ENCODE data around the gene CD74. TPM values are rescaled to one million over a fixed set of nuclear protein-coding genes. Genes with fewer than 3 reads are reported as not detected.

CD74 gene
- total RNA-seq, 4 donors from 2014 or later, result 118 to 1,231 (median 675) TPM

GRCh38 chr5:150356575-150357294 is 56.0 kb downstream of the CD74 start:
- TF ChIP-seq CTCF (IDR thresholded peaks at IDR 0.05), result no peak
- TF ChIP-seq POLR2A (IDR thresholded peaks at IDR 0.05), result no peak
- peak overlapping the region; percentile 23 to 59 for H3K27ac ChIP-seq
- no peaks in the 10 kb centered on the region for H3K4me1 ChIP-seq
- H3K27me3 ChIP-seq, result no peaks in the 10 kb centered on the region
- peak overlapping the region; percentile 38 to 87 for H3K4me3 ChIP-seq
- H3K9me3 ChIP-seq, result no peaks in the 10 kb centered on the region
- no peaks in the 10 kb centered on the region for H3K36me3 ChIP-seq
- intact Hi-C loops (cut with DNase I; ENCODE audit: low total_unique reads), result no loop called here
- DNase-seq, result no peak

- Histone ChIP-seq H3K27ac (no peak overlapping the region), H3K4me1 (no peaks in the 10 kb centered on the region), H3K27me3 (no peaks in the 10 kb centered on the region), H3K9me3 (no peaks in the 10 kb centered on the region), H3K4me3 (no peak overlapping the region), H3K36me3 (no peaks in the 10 kb centered on the region)
- DNase-seq, result no peak
- intact Hi-C loops (cut with DNase I; ENCODE audit: low total_unique reads), result no loop called here
- TF ChIP-seq CTCF (IDR thresholded peaks at IDR 0.05) (no peak), POLR2A (IDR thresholded peaks at IDR 0.05) (no peak)
Observed at GRCh38 chr5:150355791-150356190, 56.9 kb downstream of the CD74 start.

GRCh38 chr5:150353032-150353675 is 59.6 kb downstream of the CD74 start:
- no peak for DNase-seq
- intact Hi-C loops (cut with DNase I; ENCODE audit: low total_unique reads), result no loop called here
- no peak for TF ChIP-seq POLR2A (IDR thresholded peaks at IDR 0.05)
- TF ChIP-seq CTCF (IDR thresholded peaks at IDR 0.05), result no peak

GRCh38 chr5:150352244-150353031 is 60.3 kb downstream of the CD74 start:
- Histone ChIP-seq H3K4me3 (no peak overlapping the region), H3K9me3 (no peaks in the 10 kb centered on the region), H3K4me1 (no peaks in the 10 kb centered on the region), H3K27me3 (no peaks in the 10 kb centered on the region), H3K36me3 (no peaks in the 10 kb centered on the region), H3K27ac (no peak overlapping the region)
- TF ChIP-seq POLR2A (IDR thresholded peaks at IDR 0.05) (no peak), CTCF (IDR thresholded peaks at IDR 0.05) (no peak)
- DNase-seq, result no peak
- intact Hi-C loops (cut with DNase I; ENCODE audit: low total_unique reads), result no loop called here

More at GRCh38 chr5:150353032-150353675, 59.6 kb downstream of the CD74 start:
- Histone ChIP-seq H3K36me3 (no peaks in the 10 kb centered on the region), H3K4me3 (no peak overlapping the region), H3K4me1 (no peaks in the 10 kb centered on the region), H3K9me3 (no peaks in the 10 kb centered on the region), H3K27ac (no peak overlapping the region), H3K27me3 (no peaks in the 10 kb centered on the region)

Other genes starting within 250 kb of the CD74 start
- under 1 TPM; 0.29 to 0.77 (median 0.38) TPM for gene CDX1, start 246.1 kb downstream of the CD74 start, total RNA-seq
- not detected for gene SLC6A7, start 222.8 kb downstream of the CD74 start, total RNA-seq
- gene CAMK2A, start 123.1 kb downstream of the CD74 start, total RNA-seq, result 10 to 100 TPM in 1 of 4 donors, 1 to 10 TPM in 2, under 1 TPM in 1; under 0.01 to 23.7 (median 4.3) TPM
- 10 to 100 TPM in 1 of 4 donors, 1 to 10 TPM in 3; 4.3 to 15.1 (median 5.7) TPM for gene ARSI, start 110.0 kb downstream of the CD74 start, total RNA-seq
- gene TCOF1, start 55.2 kb downstream of the CD74 start, total RNA-seq, result 10 to 100 TPM in 3 of 4 donors, 1 to 10 TPM in 1; 9.4 to 40.0 (median 20.1) TPM
- gene RPS14, start 36.8 kb upstream of the CD74 start, total RNA-seq, result over 10,000 TPM in 1 of 4 donors, 1,000 to 10,000 TPM in 3; 2,445 to 12,361 (median 6,046) TPM
- 10 to 100 TPM; 10.9 to 86.0 (median 42.5) TPM for gene NDST1, start 95.2 kb upstream of the CD74 start, total RNA-seq
- 100 to 1,000 TPM in 1 of 4 donors, 10 to 100 TPM in 1, 1 to 10 TPM in 2; 3.6 to 146 (median 10.6) TPM for gene SYNPO, start 227.8 kb upstream of the CD74 start, total RNA-seq
- gene MYOZ3, start 248.3 kb upstream of the CD74 start, total RNA-seq, result 10 to 100 TPM in 1 of 4 donors, 1 to 10 TPM in 2, not detected in 1; 3.2 to 69.1 (median 3.4) TPM

Measured in uterus (tissue), 4 donors.